Panc1 (cell line): Measurements from ENCODE around the gene FBXL3. TPM values are rescaled to one million over a fixed set of nuclear protein-coding genes. Genes with fewer than 3 reads are reported as not detected.

Experiments used
- ATAC-seq: fragments of 200-7000 bp; cut with Tn5 transposase; 2 replicates; pipeline ENCODE4 v1.9.1; 2020; ENCODE audit warnings: mild to moderate bottlenecking, moderate library complexity
- BruUV-seq: library from RNA; stranded (reverse); fragments of 400-500 nt; replicated peaks from 2 replicates; lab custom pipeline; 2021; lab: Mats Ljungman, UMichigan
- CTCF ChIA-PET: fragments of 300-600 bp; sonication (Branson Sonifier 250); formaldehyde crosslinking; loops from one replicate; lab custom pipeline; 2022; ENCODE audit warnings: antibody characterized with exemption; lab: Charles Lee
- POLR2A ChIA-PET: fragments of 300-600 bp; sonication (Branson Sonifier 250); formaldehyde crosslinking; loops from one replicate; lab custom pipeline; 2022; ENCODE audit warnings: antibody characterized with exemption; lab: Charles Lee
- DNase-seq: peaks from one replicate; pipeline ENCODE4 v3.0.0-alpha.2; 2010; ENCODE audit warnings: low read depth, low spot score
- H3K27ac ChIP-seq: 2 replicates; pipeline ENCODE4 v1.5.1; 2011; ENCODE audit warnings: mild to moderate bottlenecking, low read length, inconsistent platforms
- H3K27me3 ChIP-seq: fragments of 200-500 bp; sonication (Bioruptor generic); 2 replicates; pipeline ENCODE4 v1.6.0; 2014; ENCODE audit warnings: low read length, inconsistent platforms; ENCODE audit not compliant: control insufficient read depth, insufficient read depth
- H3K36me3 ChIP-seq: fragments of 200-500 bp; sonication (Bioruptor generic); 2 replicates; pipeline ENCODE4 v1.5.1; 2014; ENCODE audit warnings: inconsistent platforms, mild to moderate bottlenecking, low read length, moderate library complexity; ENCODE audit not compliant: control insufficient read depth, insufficient read depth
- H3K4me1 ChIP-seq: 2 replicates; pipeline ENCODE4 v1.5.1; 2011; ENCODE audit warnings: inconsistent platforms, mild to moderate bottlenecking, low read length, moderate library complexity; ENCODE audit not compliant: control insufficient read depth, insufficient read depth
- H3K4me3 ChIP-seq, 2 experiments: 2 replicates each; pipeline ENCODE4 v1.5.1; 2011 to 2012; ENCODE audit warnings: low read depth in 2 of 2, low read length in 2 of 2, mild to moderate bottlenecking in 2 of 2, inconsistent platforms in 1 of 2, moderate library complexity in 1 of 2
- H3K9me3 ChIP-seq: fragments of 200-500 bp; sonication (Bioruptor generic); 2 replicates; pipeline ENCODE4 v1.5.1; 2014; ENCODE audit warnings: low read depth, mild to moderate bottlenecking, inconsistent platforms, low read length, moderate library complexity; ENCODE audit not compliant: control insufficient read depth, insufficient read depth
- POLR2AphosphoS5 ChIP-seq: IDR thresholded peaks from 2 replicates; pipeline ENCODE4 v1.6.1; 2012; ENCODE audit warnings: mild to moderate bottlenecking, low read depth, low read length, moderate library complexity
- SIN3A ChIP-seq: IDR thresholded peaks from 2 replicates; pipeline ENCODE4 v1.6.1; 2012; ENCODE audit warnings: low read depth, mild to moderate bottlenecking, low read length, moderate library complexity, borderline replicate concordance; ENCODE audit not compliant: insufficient read depth
- TCF7L2 ChIP-seq: IDR thresholded peaks from 2 replicates; pipeline ENCODE4 v1.6.1; 2011; ENCODE audit warnings: mild to moderate bottlenecking, low read depth, low read length, inconsistent platforms
- in situ Hi-C: cut with HindIII; loops from 2 replicates; pipeline ENCODE4 v1.10.0; 2016; ENCODE audit warnings: low sequenced_read_pairs, low pct_unique_long_range_greater_than_20kb
- intact Hi-C: fragments of 100-400 bp; cut with micrococcal nuclease; formaldehyde crosslinking; loops from one replicate; pipeline ENCODE4 v1.10.0; 2022; ENCODE audit not compliant: unreplicated experiment
- total RNA-seq: library from RNA; stranded (reverse); gene quantifications from one replicate; pipeline ENCODE4 v1.2.1, GENCODE V29; 2021; ENCODE audit not compliant: unreplicated experiment
- TF ChIP-seq, protein P1 (sequence below), 2 experiments: IDR thresholded peaks; 2 replicates each; pipeline ENCODE4 v1.6.1; 2011 to 2012; ENCODE audit warnings: low read depth in 2 of 2, control low read depth in 1 of 2, low read length in 1 of 2, mild to moderate bottlenecking in 1 of 2, moderate library complexity in 1 of 2; ENCODE audit not compliant: insufficient read depth in 1 of 2
- TF ChIP-seq, protein P2 (sequence below): fragments of 450-650 bp; IDR thresholded peaks from 2 replicates; pipeline ENCODE4 v1.5.1; 2017; ENCODE audit warnings: mild to moderate bottlenecking

The FBXL3 gene
- total RNA-seq, 1 experiment from 2014 or later = 18.5 TPM

DNA sequence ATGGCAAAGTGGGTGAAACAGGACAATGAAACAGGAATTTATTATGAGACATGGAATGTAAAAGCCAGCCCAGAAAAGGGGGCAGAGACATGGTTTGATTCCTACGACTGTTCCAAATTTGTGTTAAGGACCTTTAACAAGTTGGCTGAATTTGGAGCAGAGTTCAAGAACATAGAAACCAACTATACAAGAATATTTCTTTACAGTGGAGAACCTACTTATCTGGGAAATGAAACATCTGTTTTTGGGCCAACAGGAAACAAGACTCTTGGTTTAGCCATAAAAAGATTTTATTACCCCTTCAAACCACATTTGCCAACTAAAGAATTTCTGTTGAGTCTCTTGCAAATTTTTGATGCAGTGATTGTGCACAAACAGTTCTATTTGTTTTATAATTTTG is 26.5 kb downstream of the FBXL3 start:
- ATAC-seq (no peak), DNase-seq (no peak)
- Histone ChIP-seq H3K4me1 (no peaks in the 10 kb centered on the region), H3K4me3 (no peak overlapping the region), H3K27me3 (no peaks in the 10 kb centered on the region), H3K36me3 (peaks cover 6% of the 10 kb centered on the region; the same call in 1 of the 2 replicates), H3K27ac (no peak overlapping the region), H3K9me3 (no peaks in the 10 kb centered on the region)
- TF ChIP-seq SIN3A = no peak
- TF ChIP-seq TCF7L2 = no peak
- TF ChIP-seq, protein P1, sequence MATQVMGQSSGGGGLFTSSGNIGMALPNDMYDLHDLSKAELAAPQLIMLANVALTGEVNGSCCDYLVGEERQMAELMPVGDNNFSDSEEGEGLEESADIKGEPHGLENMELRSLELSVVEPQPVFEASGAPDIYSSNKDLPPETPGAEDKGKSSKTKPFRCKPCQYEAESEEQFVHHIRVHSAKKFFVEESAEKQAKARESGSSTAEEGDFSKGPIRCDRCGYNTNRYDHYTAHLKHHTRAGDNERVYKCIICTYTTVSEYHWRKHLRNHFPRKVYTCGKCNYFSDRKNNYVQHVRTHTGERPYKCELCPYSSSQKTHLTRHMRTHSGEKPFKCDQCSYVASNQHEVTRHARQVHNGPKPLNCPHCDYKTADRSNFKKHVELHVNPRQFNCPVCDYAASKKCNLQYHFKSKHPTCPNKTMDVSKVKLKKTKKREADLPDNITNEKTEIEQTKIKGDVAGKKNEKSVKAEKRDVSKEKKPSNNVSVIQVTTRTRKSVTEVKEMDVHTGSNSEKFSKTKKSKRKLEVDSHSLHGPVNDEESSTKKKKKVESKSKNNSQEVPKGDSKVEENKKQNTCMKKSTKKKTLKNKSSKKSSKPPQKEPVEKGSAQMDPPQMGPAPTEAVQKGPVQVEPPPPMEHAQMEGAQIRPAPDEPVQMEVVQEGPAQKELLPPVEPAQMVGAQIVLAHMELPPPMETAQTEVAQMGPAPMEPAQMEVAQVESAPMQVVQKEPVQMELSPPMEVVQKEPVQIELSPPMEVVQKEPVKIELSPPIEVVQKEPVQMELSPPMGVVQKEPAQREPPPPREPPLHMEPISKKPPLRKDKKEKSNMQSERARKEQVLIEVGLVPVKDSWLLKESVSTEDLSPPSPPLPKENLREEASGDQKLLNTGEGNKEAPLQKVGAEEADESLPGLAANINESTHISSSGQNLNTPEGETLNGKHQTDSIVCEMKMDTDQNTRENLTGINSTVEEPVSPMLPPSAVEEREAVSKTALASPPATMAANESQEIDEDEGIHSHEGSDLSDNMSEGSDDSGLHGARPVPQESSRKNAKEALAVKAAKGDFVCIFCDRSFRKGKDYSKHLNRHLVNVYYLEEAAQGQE (IDR thresholded peaks at IDR 0.05; ENCODE audit: insufficient read depth in 1 of 2, low read depth in 2 of 2, low read length in 1 of 2) = no peak
- TF ChIP-seq POLR2AphosphoS5 = no peak
- TF ChIP-seq, protein P2, sequence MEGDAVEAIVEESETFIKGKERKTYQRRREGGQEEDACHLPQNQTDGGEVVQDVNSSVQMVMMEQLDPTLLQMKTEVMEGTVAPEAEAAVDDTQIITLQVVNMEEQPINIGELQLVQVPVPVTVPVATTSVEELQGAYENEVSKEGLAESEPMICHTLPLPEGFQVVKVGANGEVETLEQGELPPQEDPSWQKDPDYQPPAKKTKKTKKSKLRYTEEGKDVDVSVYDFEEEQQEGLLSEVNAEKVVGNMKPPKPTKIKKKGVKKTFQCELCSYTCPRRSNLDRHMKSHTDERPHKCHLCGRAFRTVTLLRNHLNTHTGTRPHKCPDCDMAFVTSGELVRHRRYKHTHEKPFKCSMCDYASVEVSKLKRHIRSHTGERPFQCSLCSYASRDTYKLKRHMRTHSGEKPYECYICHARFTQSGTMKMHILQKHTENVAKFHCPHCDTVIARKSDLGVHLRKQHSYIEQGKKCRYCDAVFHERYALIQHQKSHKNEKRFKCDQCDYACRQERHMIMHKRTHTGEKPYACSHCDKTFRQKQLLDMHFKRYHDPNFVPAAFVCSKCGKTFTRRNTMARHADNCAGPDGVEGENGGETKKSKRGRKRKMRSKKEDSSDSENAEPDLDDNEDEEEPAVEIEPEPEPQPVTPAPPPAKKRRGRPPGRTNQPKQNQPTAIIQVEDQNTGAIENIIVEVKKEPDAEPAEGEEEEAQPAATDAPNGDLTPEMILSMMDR = no peak
- intact Hi-C loops = no loop called here
- no TSS peak for BruUV-seq
- in situ Hi-C loops = no loop called here
- ChIA-PET POLR2A (no interaction called here), CTCF (no interaction called here)

DNA sequence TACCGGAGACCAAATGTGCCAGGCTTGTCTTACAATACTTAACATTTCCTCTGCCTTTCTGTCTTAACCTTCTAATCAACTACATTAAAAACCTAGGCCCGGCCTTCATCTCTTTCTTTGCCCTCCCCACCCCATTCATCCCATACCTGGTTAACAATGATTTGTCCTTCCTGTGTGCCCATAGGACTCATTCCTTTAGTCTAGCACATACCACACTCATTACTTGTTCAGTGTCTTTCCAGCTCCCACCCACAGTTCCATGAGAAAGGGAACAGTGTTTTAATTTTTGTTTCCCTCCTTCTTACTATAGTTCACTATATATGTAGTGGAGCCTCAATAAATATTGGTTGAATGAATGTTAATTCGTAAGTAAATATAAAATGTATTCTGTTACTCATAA is 32.7 kb downstream of the FBXL3 start:
- no peak overlapping the region for H3K4me3 ChIP-seq
- ATAC-seq = no peak
- in situ Hi-C loops = no loop called here
- intact Hi-C loops = no loop called here
- no peaks in the 10 kb centered on the region for H3K27me3 ChIP-seq
- peaks cover 3% of the 10 kb centered on the region; the same call in 1 of the 2 replicates for H3K4me1 ChIP-seq
- no peak for DNase-seq
- ChIA-PET CTCF (no interaction called here), POLR2A (interaction anchor here (0.7 kb wide), 1 partner anchor 364 kb away, joined by 3 read pairs; no protein-coding TSS in a partner anchor)
- BruUV-seq = no TSS peak
- no peak for TF ChIP-seq POLR2AphosphoS5
- TF ChIP-seq, protein P2 = no peak
- no peak for TF ChIP-seq SIN3A
- TF ChIP-seq, protein P1 (IDR thresholded peaks at IDR 0.05; ENCODE audit: insufficient read depth in 1 of 2, low read depth in 2 of 2, low read length in 1 of 2) = no peak
- H3K9me3 ChIP-seq = no peaks in the 10 kb centered on the region
- H3K36me3 ChIP-seq = peaks cover 4% of the 10 kb centered on the region
- no peak overlapping the region for H3K27ac ChIP-seq
